ENCODE results near the gene PIK3C2B. TPM values are rescaled to one million over a fixed set of nuclear protein-coding genes. Genes with fewer than 3 reads are reported as not detected.

PIK3C2B gene
- total and polyA plus RNA-seq, 2 of the 8 experiments (the other 6 are each of a cell fraction or from before 2014, with no cell fraction given), result 20.4 to 36.7 TPM

- Histone ChIP-seq H3K18ac (ENCODE audit: extremely low read depth, low read length) (no peak overlapping the region), H2BK5ac (ENCODE audit: low read depth, low read length) (peak overlapping the region; percentile 22; the same call in 1 of the 2 replicates), H3K4me2 (ENCODE audit: insufficient read depth in 1 of 2, low read depth in 2 of 2, low read length in 2 of 2) (no peak overlapping the region), H3K23me2 (ENCODE audit: low read depth, low read length) (no peaks in the 10 kb centered on the region), H3K23ac (ENCODE audit: insufficient read length) (no peak overlapping the region), H3K27me3 (replicated peaks in 1 of 4; ENCODE audit: control insufficient read depth in 3 of 4, extremely low read depth in 1 of 4, insufficient read depth in 3 of 4, low read length in 3 of 4) (no peaks in the 10 kb centered on the region), H3K27ac (ENCODE audit: low read depth, low read length) (0 out of 2 replicates have a peak overlapping the region, but pooled peaks have one; percentile 25), H3K79me2 (ENCODE audit: control insufficient read depth in 1 of 2, insufficient read depth in 2 of 2, low read length in 2 of 2) (peaks cover 0 to 14% of the 10 kb centered on the region in 2 experiments; a peak in 2 of 4 replicates), H4K91ac (replicated peaks; ENCODE audit: insufficient read length, low read length) (no peak overlapping the region), H3K9me3 (ENCODE audit: insufficient read depth in 2 of 2, low read depth in 1 of 2, low read length in 1 of 2) (no peaks in the 10 kb centered on the region), H3K56ac (replicated peaks; ENCODE audit: insufficient read length, low read depth, low read length) (no peak overlapping the region), H2BK12ac (ENCODE audit: low read depth, low read length) (no peak overlapping the region; the same call in 1 of the 2 replicates), H2AFZ (ENCODE audit: low read length) (no peak overlapping the region), H3K36me3 (ENCODE audit: control insufficient read depth in 2 of 4, insufficient read depth in 4 of 4, low read length in 3 of 4) (no peaks in the 10 kb centered on the region), H2BK20ac (ENCODE audit: low read length) (no peak overlapping the region), H3K4me1 (replicated peaks in 1 of 4; ENCODE audit: control insufficient read depth in 3 of 4, insufficient read depth in 4 of 4, low read length in 3 of 4) (peaks cover 0 to 10% (median 5%) of the 10 kb centered on the region in 4 experiments; a peak in 6 of 7 replicates), H2BK120ac (replicated peaks; ENCODE audit: low read depth, low read length) (no peak overlapping the region), H4K5ac (ENCODE audit: insufficient read length, low read depth, low read length) (no peak overlapping the region), H3K4me3 (ENCODE audit: extremely low read depth in 1 of 4, insufficient read depth in 2 of 4, low read depth in 3 of 4, low read length in 4 of 4) (no peak overlapping the region), H4K8ac (ENCODE audit: extremely low read depth, insufficient read depth, low read length) (no peak overlapping the region), H3K4ac (replicated peaks; ENCODE audit: insufficient read length, low read depth, low read length) (no peak overlapping the region), H3K79me1 (ENCODE audit: low read depth, low read length) (peaks cover 5% of the 10 kb centered on the region), H3K9ac (replicated peaks in 1 of 4; ENCODE audit: extremely low read depth in 1 of 4, low read depth in 3 of 4, low read length in 3 of 4) (no peak overlapping the region), H2BK15ac (ENCODE audit: low read length) (no peak overlapping the region), H2AK5ac (ENCODE audit: low read depth, low read length) (no peak overlapping the region), H3K14ac (ENCODE audit: insufficient read length) (no peak overlapping the region), H4K20me1 (replicated peaks in 1 of 2; ENCODE audit: control insufficient read depth in 1 of 2, insufficient read depth in 2 of 2, low read length in 2 of 2) (peaks cover 0 to 5% of the 10 kb centered on the region in 2 experiments)
- DNase-seq (ENCODE audit: low read depth in 1 of 2, low spot score in 2 of 2) (no peak), FAIRE-seq (no peak)
- ChIA-PET POLR2A (ENCODE audit: partially characterized antibody) (interaction anchor here (2.4 kb wide), 1 partner anchor 18 kb away, joined by 15 read pairs; the partner anchor contains the start of gene PIK3C2B), CTCF (ENCODE audit: partially characterized antibody) (interaction anchor here (18.7 to 49.0 kb wide), 2 partner anchors 24 to 31 kb away, joined by 359 to 2124 read pairs; partner anchors contain the start of gene PIK3C2B)
- TF ChIP-seq POU5F1 (IDR thresholded peaks at IDR 0.05; ENCODE audit: low read depth, low read length), result no peak
- 92% methylated on average over 9 of the region's 9 CpGs; no CpG with 5 or more reads in 1 of the 2 experiments for WGBS, 2 experiments (ENCODE audit: extremely low coverage in 1 of 2, insufficient coverage in 1 of 2, insufficient read length in 1 of 2, insufficient replicate concordance in 2 of 2, low coverage in 1 of 2, low lambda C conversion rate in 2 of 2, missing lambda C conversion rate in 1 of 2)
Measured at GRCh38 chr1:204475656-204476432, 18.8 kb downstream of the PIK3C2B start.
